Left ventricle myocardium inferior (tissue), 1 donor: ENCODE results near the gene REL. TPM values are rescaled to one million over a fixed set of nuclear protein-coding genes. Genes with fewer than 3 reads are reported as not detected.

Experiments
- DNase-seq: peaks from one replicate; pipeline ENCODE4 v3.0.0-alpha.2; 2020
- H3K27ac ChIP-seq: fragments of 200-600 bp; replicated peaks from 2 replicates; pipeline ENCODE4 v1.8.0; 2021
- H3K27me3 ChIP-seq: fragments of 200-600 bp; 2 replicates; pipeline ENCODE4 v1.8.0; 2021; ENCODE audit warnings: low read depth
- H3K36me3 ChIP-seq: fragments of 200-600 bp; 2 replicates; pipeline ENCODE4 v1.8.0; 2021
- H3K4me1 ChIP-seq: fragments of 200-600 bp; 2 replicates; pipeline ENCODE4 v1.8.0; 2021
- H3K4me3 ChIP-seq: fragments of 200-600 bp; 2 replicates; pipeline ENCODE4 v1.8.0; 2021; ENCODE audit warnings: mild to moderate bottlenecking, moderate library complexity
- H3K9me3 ChIP-seq: fragments of 200-600 bp; replicated peaks from 2 replicates; pipeline ENCODE4 v1.8.0; 2021
- intact Hi-C: fragments of 100-400 bp; cut with micrococcal nuclease; formaldehyde crosslinking; loops from one replicate; pipeline ENCODE4 v1.11.0; 2022
- total RNA-seq: library from RNA; stranded (reverse); fragmentation: NEBNext Ultra II Directional; extraction: Animal tissue kit (Norgen Biotek cat#: 25700); gene quantifications from one replicate; pipeline ENCODE4 v1.2.1, GENCODE V29; 2021
- TF ChIP-seq, protein P1 (sequence below): fragments of 200-600 bp; IDR thresholded peaks from 2 replicates; pipeline ENCODE4 v1.8.0; 2021; ENCODE audit warnings: antibody characterized with exemption, mild to moderate bottlenecking, borderline replicate concordance
- donor health status: DM: no; HTN: yes; CAD: no; lungs with severe emphysema.

REL gene
- total RNA-seq, 1 donor from 2014 or later, result 5.0 TPM

- intact Hi-C loops, result no loop called here
- H3K27ac ChIP-seq, result no peak overlapping the region
- no peaks in the 10 kb centered on the region for H3K9me3 ChIP-seq
- no peak for DNase-seq
- H3K27me3 ChIP-seq, result no peaks in the 10 kb centered on the region
- no peak overlapping the region for H3K4me3 ChIP-seq
- TF ChIP-seq, protein P1, sequence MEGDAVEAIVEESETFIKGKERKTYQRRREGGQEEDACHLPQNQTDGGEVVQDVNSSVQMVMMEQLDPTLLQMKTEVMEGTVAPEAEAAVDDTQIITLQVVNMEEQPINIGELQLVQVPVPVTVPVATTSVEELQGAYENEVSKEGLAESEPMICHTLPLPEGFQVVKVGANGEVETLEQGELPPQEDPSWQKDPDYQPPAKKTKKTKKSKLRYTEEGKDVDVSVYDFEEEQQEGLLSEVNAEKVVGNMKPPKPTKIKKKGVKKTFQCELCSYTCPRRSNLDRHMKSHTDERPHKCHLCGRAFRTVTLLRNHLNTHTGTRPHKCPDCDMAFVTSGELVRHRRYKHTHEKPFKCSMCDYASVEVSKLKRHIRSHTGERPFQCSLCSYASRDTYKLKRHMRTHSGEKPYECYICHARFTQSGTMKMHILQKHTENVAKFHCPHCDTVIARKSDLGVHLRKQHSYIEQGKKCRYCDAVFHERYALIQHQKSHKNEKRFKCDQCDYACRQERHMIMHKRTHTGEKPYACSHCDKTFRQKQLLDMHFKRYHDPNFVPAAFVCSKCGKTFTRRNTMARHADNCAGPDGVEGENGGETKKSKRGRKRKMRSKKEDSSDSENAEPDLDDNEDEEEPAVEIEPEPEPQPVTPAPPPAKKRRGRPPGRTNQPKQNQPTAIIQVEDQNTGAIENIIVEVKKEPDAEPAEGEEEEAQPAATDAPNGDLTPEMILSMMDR, result no peak
- no peaks in the 10 kb centered on the region for H3K36me3 ChIP-seq
- H3K4me1 ChIP-seq, result peaks cover 4% of the 10 kb centered on the region
Observed at GRCh38 chr2:60867007-60867406, 14.4 kb upstream of the REL start.

- intact Hi-C loops, result no loop called here
- peak overlapping the region; percentile 19 for H3K27ac ChIP-seq
- DNase-seq, result no peak
- no peak overlapping the region for H3K4me3 ChIP-seq
- no peaks in the 10 kb centered on the region for H3K36me3 ChIP-seq
- TF ChIP-seq, protein P1, result no peak
- H3K9me3 ChIP-seq, result no peaks in the 10 kb centered on the region
- no peaks in the 10 kb centered on the region for H3K27me3 ChIP-seq
- H3K4me1 ChIP-seq, result peaks cover 4% of the 10 kb centered on the region
Observed at GRCh38 chr2:60867848-60868247, 13.5 kb upstream of the REL start.

- H3K4me1 ChIP-seq, result peaks cover 4% of the 10 kb centered on the region
- H3K4me3 ChIP-seq, result no peak overlapping the region
- H3K36me3 ChIP-seq, result no peaks in the 10 kb centered on the region
- no peak for DNase-seq
- TF ChIP-seq, protein P1, result no peak
- no peaks in the 10 kb centered on the region for H3K27me3 ChIP-seq
- no peaks in the 10 kb centered on the region for H3K9me3 ChIP-seq
- intact Hi-C loops, result no loop called here
- H3K27ac ChIP-seq, result no peak overlapping the region
Observed at GRCh38 chr2:60868589-60869273, 12.6 kb upstream of the REL start.

DNA sequence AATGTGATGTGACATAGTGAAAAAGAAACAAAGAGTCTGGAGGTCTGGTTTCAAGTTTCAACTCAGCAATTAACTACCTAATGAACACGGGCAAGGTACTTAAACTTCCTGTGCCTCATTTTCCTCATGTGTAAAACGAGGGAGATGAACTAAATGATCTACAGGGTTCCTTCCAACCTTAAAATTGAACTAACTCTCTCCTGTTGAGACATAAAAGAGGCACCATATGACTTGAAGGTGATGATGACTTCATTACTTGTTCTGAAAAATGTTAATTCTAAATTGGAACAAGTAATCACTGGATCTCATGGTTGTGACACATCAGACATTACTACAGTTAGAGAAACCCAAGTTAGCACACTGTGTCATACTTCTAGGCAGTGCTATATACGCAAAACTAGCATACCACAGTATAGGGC is 8.9 kb upstream of the REL start:
- H3K4me3 ChIP-seq, result no peak overlapping the region
- peaks cover 4% of the 10 kb centered on the region for H3K4me1 ChIP-seq
- no peaks in the 10 kb centered on the region for H3K36me3 ChIP-seq
- intact Hi-C loops, result no loop called here
- DNase-seq, result no peak
- no peaks in the 10 kb centered on the region for H3K27me3 ChIP-seq
- no peak overlapping the region for H3K27ac ChIP-seq
- TF ChIP-seq, protein P1, result no peak
- H3K9me3 ChIP-seq, result peaks cover 6% of the 10 kb centered on the region

DNA sequence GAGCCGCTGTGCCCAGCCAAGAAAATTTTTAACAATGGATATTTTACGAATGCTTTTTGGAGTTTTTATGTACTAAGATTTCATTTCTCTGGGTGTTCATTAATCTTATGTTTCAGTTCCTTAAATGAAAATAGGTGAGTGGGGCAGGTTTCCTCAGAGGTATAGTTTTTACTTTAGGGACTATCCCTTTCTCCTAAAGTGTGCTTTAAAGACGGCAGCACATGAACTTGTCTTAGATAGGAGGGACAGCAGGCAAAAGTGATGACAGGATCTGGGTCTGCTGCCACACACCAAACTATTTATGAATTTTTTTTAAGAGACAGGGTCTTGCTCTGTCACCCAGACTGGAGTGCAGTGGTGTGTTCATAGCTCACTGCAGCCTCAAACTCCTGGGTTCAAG is 8.0 kb upstream of the REL start:
- Histone ChIP-seq H3K27ac (no peak overlapping the region), H3K4me3 (no peak overlapping the region), H3K4me1 (no peaks in the 10 kb centered on the region), H3K27me3 (no peaks in the 10 kb centered on the region), H3K9me3 (peaks cover 6% of the 10 kb centered on the region), H3K36me3 (no peaks in the 10 kb centered on the region)
- TF ChIP-seq, protein P1, result no peak
- no peak for DNase-seq
- intact Hi-C loops, result no loop called here
